GM12878 (cell line): ENCODE results near the gene CNNM4.
A peak's percentile ranks its signal among the peaks of the same experiment; 100 is the strongest.

Experiments
- FOXK2 ChIP-seq: fragments of 450-650 bp; IDR thresholded peaks from 2 replicates; pipeline ENCODE4 v1.6.1; 2017; ENCODE audit warnings: mild to moderate bottlenecking, moderate library complexity
- SP1 ChIP-seq: IDR thresholded peaks from one replicate; pipeline ENCODE4 v1.6.1; 2011; ENCODE audit warnings: low read depth, low read length
- SREBF2 ChIP-seq: IDR thresholded peaks from 2 replicates; pipeline ENCODE4 v1.6.1; 2012; ENCODE audit warnings: mild to moderate bottlenecking, low read length
- ZBTB33 ChIP-seq: fragments of 450-650 bp; IDR thresholded peaks from 2 replicates; pipeline ENCODE4 v1.6.1; 2017; ENCODE audit warnings: mild to moderate bottlenecking
- TF ChIP-seq, protein P1 (sequence below), 3 experiments: IDR thresholded peaks in 2 of 3; conservative IDR thresholded peaks in 1 of 3; 2 replicates each; pipeline ENCODE4 v1.5.1; 2011; ENCODE audit warnings: low read depth in 3 of 3, low read length in 3 of 3, mild to moderate bottlenecking in 3 of 3, control low read depth in 2 of 3, moderate library complexity in 2 of 3, inconsistent platforms in 1 of 3, mixed read lengths in 1 of 3; ENCODE audit not compliant: control insufficient read depth in 2 of 3, insufficient read depth in 1 of 3; ENCODE audit errors: extremely low read depth in 1 of 3

- TF ChIP-seq SP1 (peak; percentile 95), ZBTB33 (no peak), SREBF2 (no peak), FOXK2 (no peak; the same call in 1 of the 2 replicates)
- TF ChIP-seq, protein P1, sequence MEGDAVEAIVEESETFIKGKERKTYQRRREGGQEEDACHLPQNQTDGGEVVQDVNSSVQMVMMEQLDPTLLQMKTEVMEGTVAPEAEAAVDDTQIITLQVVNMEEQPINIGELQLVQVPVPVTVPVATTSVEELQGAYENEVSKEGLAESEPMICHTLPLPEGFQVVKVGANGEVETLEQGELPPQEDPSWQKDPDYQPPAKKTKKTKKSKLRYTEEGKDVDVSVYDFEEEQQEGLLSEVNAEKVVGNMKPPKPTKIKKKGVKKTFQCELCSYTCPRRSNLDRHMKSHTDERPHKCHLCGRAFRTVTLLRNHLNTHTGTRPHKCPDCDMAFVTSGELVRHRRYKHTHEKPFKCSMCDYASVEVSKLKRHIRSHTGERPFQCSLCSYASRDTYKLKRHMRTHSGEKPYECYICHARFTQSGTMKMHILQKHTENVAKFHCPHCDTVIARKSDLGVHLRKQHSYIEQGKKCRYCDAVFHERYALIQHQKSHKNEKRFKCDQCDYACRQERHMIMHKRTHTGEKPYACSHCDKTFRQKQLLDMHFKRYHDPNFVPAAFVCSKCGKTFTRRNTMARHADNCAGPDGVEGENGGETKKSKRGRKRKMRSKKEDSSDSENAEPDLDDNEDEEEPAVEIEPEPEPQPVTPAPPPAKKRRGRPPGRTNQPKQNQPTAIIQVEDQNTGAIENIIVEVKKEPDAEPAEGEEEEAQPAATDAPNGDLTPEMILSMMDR (IDR thresholded peaks at IDR 0.05 in 2 of 3, conservative IDR thresholded peaks at IDR 0.05 in 1 of 3; ENCODE audit: control insufficient read depth in 2 of 3, extremely low read depth in 1 of 3, insufficient read depth in 1 of 3, low read depth in 3 of 3, low read length in 3 of 3) = no peak
These were observed 20.9 kb upstream of the CNNM4 start, which contains the start of gene LMAN2L for GRCh38 chr2:96739633-96740428.
